ENCODE measurements around the gene GPSM3.

The GPSM3 gene

DNA sequence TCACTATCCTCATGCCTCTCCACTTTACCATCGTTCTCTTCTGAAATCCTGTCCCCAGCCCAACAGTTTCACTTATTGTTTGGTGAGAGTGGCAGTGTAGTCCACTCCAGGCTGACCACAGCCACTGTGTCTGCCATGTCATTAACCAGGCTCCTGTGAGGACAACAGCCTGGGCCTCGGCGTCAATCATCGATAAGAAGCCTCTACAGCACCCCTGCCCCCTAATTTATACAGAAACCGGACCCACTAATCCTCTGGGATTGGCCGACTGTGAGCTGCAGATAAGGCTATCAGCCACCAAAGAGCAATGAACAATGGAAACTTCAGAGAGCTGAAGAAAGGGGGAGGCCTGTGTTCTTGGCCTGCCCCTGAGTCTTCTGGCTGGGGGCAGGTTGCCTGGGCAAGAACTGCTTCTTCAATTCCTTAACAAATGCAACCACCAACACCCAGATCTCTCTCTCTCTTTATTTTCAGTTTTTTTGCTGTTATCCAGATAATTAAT lies 24.6 kb downstream of the GPSM3 start:
- H3K4me3 ChIP-seq (ENCODE audit: low read depth, low read length) = no peak overlapping the region
- no peak for DNase-seq (ENCODE audit: low read depth)
- TF ChIP-seq, protein P1, sequence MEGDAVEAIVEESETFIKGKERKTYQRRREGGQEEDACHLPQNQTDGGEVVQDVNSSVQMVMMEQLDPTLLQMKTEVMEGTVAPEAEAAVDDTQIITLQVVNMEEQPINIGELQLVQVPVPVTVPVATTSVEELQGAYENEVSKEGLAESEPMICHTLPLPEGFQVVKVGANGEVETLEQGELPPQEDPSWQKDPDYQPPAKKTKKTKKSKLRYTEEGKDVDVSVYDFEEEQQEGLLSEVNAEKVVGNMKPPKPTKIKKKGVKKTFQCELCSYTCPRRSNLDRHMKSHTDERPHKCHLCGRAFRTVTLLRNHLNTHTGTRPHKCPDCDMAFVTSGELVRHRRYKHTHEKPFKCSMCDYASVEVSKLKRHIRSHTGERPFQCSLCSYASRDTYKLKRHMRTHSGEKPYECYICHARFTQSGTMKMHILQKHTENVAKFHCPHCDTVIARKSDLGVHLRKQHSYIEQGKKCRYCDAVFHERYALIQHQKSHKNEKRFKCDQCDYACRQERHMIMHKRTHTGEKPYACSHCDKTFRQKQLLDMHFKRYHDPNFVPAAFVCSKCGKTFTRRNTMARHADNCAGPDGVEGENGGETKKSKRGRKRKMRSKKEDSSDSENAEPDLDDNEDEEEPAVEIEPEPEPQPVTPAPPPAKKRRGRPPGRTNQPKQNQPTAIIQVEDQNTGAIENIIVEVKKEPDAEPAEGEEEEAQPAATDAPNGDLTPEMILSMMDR (IDR thresholded peaks at IDR 0.05; ENCODE audit: insufficient read depth, low read depth, low read length, missing control alignments) = no peak

DNA sequence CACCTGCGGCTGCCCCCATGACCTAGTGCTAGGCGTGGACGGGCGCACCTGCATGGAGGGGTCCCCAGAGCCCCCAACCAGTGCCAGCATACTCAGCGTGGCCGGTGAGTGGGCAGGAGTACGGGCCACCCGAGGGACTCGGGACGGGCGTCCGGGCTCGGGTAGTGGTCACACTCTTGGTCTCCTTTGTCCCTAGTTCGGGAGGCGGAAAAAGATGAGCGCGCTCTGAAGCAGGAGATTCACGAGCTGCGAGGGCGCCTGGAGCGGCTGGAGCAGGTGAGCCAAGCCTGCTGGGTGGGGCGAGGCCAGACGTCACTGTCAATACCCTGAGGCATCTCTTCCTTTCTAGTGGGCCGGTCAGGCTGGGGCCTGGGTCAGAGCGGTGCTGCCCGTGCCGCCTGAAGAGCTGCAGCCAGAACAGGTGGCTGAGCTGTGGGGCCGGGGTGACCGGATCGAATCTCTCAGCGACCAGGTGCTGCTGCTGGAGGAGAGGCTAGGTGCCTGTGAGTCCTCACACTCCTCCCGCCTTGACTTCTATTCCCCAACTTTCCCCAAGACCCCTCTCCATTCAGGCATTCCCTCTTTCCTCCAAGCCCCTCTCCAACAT lies 25.2 kb downstream of the GPSM3 start:
- TF ChIP-seq, protein P1 (IDR thresholded peaks at IDR 0.05; ENCODE audit: insufficient read depth, low read depth, low read length, missing control alignments) = no peak
- no peak for DNase-seq (ENCODE audit: low read depth)

DNA sequence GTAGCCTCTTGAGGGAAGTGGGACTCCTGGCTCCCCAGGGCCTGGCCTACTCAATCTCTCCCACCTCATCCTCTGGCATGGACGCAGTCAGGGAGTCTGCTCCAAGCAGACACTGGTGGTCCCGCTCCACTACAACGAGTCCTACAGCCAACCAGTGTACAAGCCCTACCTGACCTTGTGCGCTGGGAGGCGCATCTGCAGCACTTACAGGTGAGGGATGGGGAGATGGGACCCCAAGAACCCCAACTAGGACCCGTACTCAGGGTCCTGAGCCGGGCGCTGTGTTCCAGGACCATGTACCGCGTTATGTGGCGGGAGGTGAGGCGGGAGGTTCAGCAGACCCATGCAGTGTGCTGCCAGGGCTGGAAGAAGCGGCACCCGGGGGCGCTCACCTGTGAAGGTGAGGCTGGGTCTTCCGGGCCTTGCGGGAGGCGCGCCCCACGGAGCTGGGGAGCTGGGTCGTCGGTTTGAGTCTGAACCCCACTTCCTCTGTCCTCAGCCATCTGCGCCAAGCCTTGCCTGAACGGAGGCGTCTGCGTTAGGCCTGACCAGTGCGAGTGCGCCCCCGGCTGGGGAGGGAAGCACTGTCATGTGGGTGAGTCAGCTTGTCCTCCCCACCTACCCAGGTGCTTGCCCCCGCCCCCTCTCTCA lies 25.9 kb downstream of the GPSM3 start:
- TF ChIP-seq, protein P1 (IDR thresholded peaks at IDR 0.05; ENCODE audit: insufficient read depth, low read depth, low read length, missing control alignments) = no peak
- no peak for DNase-seq (ENCODE audit: low read depth)
- no peak overlapping the region for H3K4me3 ChIP-seq (ENCODE audit: low read depth, low read length)

More for the DNA sequence above, 25.2 kb downstream of the GPSM3 start:
- H3K4me3 ChIP-seq (ENCODE audit: low read depth, low read length) = no peak overlapping the region

DNA sequence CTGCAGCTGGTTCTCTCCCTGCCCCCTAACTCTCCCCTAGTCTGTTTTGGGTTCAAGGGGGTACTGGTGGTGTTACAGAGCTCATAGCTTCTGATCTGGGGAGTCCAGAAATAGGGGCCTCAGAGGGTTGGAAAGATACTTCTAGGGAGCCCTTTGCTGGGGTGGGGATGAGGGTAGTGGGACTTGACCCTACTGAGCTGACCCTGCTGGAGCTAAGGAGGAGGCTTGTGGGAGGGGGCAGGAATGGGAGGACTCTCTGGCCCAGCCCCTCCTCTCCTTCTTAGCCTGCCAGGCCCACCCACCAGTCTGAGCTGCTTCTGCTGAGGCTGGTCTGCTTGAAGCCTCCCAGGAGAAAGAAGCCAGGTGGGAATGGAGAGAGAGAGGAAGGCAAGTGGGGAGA lies 28.1 kb downstream of the GPSM3 start, which contains the start of gene EGFL8:
Gene EGFL8, plus strand, starts transcription at position 301 of the 400 bp plus-strand sequence. CDS start 1,571 bp downstream, outside the sequence.
- no peak within 1 kb of the TSS for H3K4me3 ChIP-seq (ENCODE audit: low read depth, low read length)
- TF ChIP-seq, protein P1 (IDR thresholded peaks at IDR 0.05; ENCODE audit: insufficient read depth, low read depth, low read length, missing control alignments) = no peak
- DNase-seq (ENCODE audit: low read depth) = no peak

DNA sequence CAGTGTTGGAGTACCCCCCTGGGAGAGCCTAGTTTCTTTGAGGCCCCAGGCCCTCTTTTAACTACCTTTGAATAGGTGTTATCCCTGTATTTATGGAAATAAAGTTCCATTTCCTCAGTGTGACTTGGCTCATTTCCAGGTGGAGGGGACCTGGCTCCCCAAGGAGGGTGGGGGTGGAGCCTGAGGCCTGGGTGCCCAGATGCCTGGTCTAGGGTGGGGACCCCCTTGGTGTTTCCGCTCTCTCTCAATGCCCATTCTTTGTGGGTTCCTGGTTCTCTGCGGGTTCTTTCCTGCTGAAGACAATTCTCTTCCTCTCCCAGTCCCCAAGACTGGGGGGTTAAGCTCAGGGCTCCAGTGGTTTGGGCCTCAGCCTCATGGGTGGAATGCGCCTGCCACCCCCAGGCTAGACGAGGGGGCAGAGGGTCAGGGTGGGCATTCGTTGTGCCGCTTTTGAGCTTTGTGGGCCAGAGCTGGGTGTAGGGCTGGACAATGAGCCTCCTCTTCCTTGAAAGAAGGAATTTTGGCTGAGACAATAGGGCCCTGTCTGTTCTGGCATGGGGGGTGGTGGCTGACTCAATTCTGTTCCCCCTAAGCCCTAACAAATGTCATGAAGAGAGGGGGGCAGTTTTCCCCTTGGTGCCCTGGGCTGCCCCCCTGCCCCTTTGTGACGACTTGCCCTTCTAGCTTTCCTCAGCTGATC lies 28.7 kb downstream of the GPSM3 start:
- H3K4me3 ChIP-seq (ENCODE audit: low read depth, low read length) = no peak overlapping the region
- DNase-seq (ENCODE audit: low read depth) = no peak
- TF ChIP-seq, protein P1 (IDR thresholded peaks at IDR 0.05; ENCODE audit: insufficient read depth, low read depth, low read length, missing control alignments) = no peak

DNA sequence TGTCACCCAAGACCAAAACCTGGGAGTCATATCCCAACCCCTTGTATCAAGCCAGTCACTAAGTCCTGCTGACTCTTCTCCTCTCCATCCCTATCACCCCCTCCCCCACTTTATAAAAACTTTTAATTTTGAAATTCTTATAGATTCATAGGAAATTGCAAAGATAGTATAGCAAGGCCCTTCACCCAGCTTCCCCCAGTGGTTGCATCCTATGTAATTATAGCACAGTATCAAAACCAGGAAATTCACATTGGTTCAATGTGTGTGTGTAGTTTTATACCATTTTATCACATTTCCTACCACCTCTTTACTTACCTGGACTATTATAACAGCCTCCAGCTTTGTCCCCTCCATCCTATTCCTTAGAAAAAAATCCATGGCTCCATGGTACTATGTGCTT lies 34.4 kb downstream of the GPSM3 start:
- no peak for DNase-seq (ENCODE audit: low read depth)
- TF ChIP-seq, protein P1 (IDR thresholded peaks at IDR 0.05; ENCODE audit: insufficient read depth, low read depth, low read length, missing control alignments) = no peak
- no peak overlapping the region for H3K4me3 ChIP-seq (ENCODE audit: low read depth, low read length)

Data from GM12865 (cell line).